Fibroblast of pulmonary artery (primary cell): ENCODE data around the gene RGS9.
"Not testable (repeated sequence)": the region's sequence is repeated elsewhere in the genome, so short reads cannot be mapped to it uniquely, and the experiment has no call there.

Source experiments
- DNase-seq: peaks from one replicate; pipeline ENCODE4 v3.0.0-alpha.2; 2010; ENCODE audit warnings: low read depth
- H3K4me3 ChIP-seq: replicated peaks from 2 replicates; pipeline ENCODE4 v1.5.1; 2011; ENCODE audit warnings: low read depth, mild to moderate bottlenecking, control low read depth, low read length, moderate library complexity
- CTCF ChIP-seq: IDR thresholded peaks from 2 replicates; pipeline ENCODE4 v1.5.1; 2011; ENCODE audit warnings: mild to moderate bottlenecking, control low read depth, low read length, inconsistent platforms; ENCODE audit errors: missing control alignments

Gene RGS9

GRCh38 chr17:65174974-65175373, 37.8 kb downstream of the RGS9 start:
- no peak for DNase-seq
- no peak overlapping the region for H3K4me3 ChIP-seq
- TF ChIP-seq CTCF = no peak

- no peak for TF ChIP-seq CTCF
- no peak for DNase-seq
- no peak overlapping the region for H3K4me3 ChIP-seq
These were observed 38.8 kb downstream of the RGS9 start for GRCh38 chr17:65175952-65176351.

- DNase-seq = no peak
- no peak overlapping the region for H3K4me3 ChIP-seq
- no peak for TF ChIP-seq CTCF
These were observed 39.7 kb downstream of the RGS9 start for GRCh38 chr17:65176646-65177409.

GRCh38 chr17:65177901-65178300, 40.7 kb downstream of the RGS9 start:
- H3K4me3 ChIP-seq = no peak overlapping the region
- peak; percentile 77 for DNase-seq
- no peak for TF ChIP-seq CTCF

GRCh38 chr17:65180276-65180675, 43.1 kb downstream of the RGS9 start:
- DNase-seq, H3K4me3 ChIP-seq: not testable (repeated sequence)

GRCh38 chr17:65180752-65181236, 43.6 kb downstream of the RGS9 start:
- DNase-seq, H3K4me3 ChIP-seq: not testable (repeated sequence)

- no peak overlapping the region for H3K4me3 ChIP-seq
- TF ChIP-seq CTCF = no peak
- DNase-seq = no peak
These were observed 44.3 kb downstream of the RGS9 start for GRCh38 chr17:65181237-65182061.
